Trophoblast cell (in vitro differentiated cells and primary cell): ENCODE results near the gene FAM107A.
A peak's percentile ranks its signal among the peaks of the same experiment; 100 is the strongest.

Experiments used
- DNase-seq, 2 donors: peaks; one replicate each; pipeline ENCODE4 v3.0.0-alpha.2; 2016
- H2AFZ ChIP-seq: 2 replicates; pipeline ENCODE4 v1.6.1; 2013; ENCODE audit warnings: low read length, moderate library complexity, mild to moderate bottlenecking; ENCODE audit not compliant: insufficient read depth, poor library complexity
- H2AK5ac ChIP-seq: 2 replicates; pipeline ENCODE4 v1.6.1; 2013; ENCODE audit warnings: mild to moderate bottlenecking, low read length
- H2BK120ac ChIP-seq: 2 replicates; pipeline ENCODE4 v1.6.1; 2013; ENCODE audit warnings: low read length, mild to moderate bottlenecking, moderate library complexity; ENCODE audit not compliant: insufficient read depth, poor library complexity
- H2BK12ac ChIP-seq: 2 replicates; pipeline ENCODE4 v1.6.1; 2013; ENCODE audit warnings: mild to moderate bottlenecking, low read length, moderate library complexity
- H2BK5ac ChIP-seq: 2 replicates; pipeline ENCODE4 v1.6.1; 2013; ENCODE audit warnings: low read length, low read depth, moderate library complexity, mild to moderate bottlenecking; ENCODE audit not compliant: poor library complexity
- H3K14ac ChIP-seq: 2 replicates; pipeline ENCODE4 v1.6.1; 2013; ENCODE audit warnings: mild to moderate bottlenecking, low read length
- H3K18ac ChIP-seq: 2 replicates; pipeline ENCODE4 v1.6.1; 2013; ENCODE audit warnings: mild to moderate bottlenecking, low read length
- H3K23ac ChIP-seq: 2 replicates; pipeline ENCODE4 v1.6.1; 2013; ENCODE audit warnings: low read length
- H3K27ac ChIP-seq: 2 replicates; pipeline ENCODE4 v1.5.1; 2013; ENCODE audit warnings: low read depth, mild to moderate bottlenecking, inconsistent platforms, low read length, moderate library complexity
- H3K27me3 ChIP-seq: 2 replicates; pipeline ENCODE4 v1.6.1; 2013; ENCODE audit warnings: inconsistent platforms, mild to moderate bottlenecking, low read length, moderate library complexity; ENCODE audit not compliant: insufficient read depth
- H3K36me3 ChIP-seq, 2 experiments: 1 replicate in 1 of 2; 2 replicates in 1 of 2; pipeline ENCODE4 v1.6.1; 2013; ENCODE audit warnings: low read length in 2 of 2, mild to moderate bottlenecking in 2 of 2, moderate library complexity in 1 of 2; ENCODE audit not compliant: insufficient read depth in 2 of 2, control insufficient read depth in 1 of 2
- H3K4ac ChIP-seq: 2 replicates; pipeline ENCODE4 v1.6.1; 2013; ENCODE audit warnings: low read depth, mild to moderate bottlenecking, low read length, moderate library complexity
- H3K4me1 ChIP-seq, 2 experiments: 1 replicate in 1 of 2; 2 replicates in 1 of 2; pipeline ENCODE4 v1.6.1; 2013; ENCODE audit warnings: low read length in 2 of 2, mild to moderate bottlenecking in 2 of 2, moderate library complexity in 1 of 2; ENCODE audit not compliant: insufficient read depth in 2 of 2, control insufficient read depth in 1 of 2
- H3K4me2 ChIP-seq: 2 replicates; pipeline ENCODE4 v1.6.1; 2013; ENCODE audit warnings: inconsistent platforms, mild to moderate bottlenecking, low read length, moderate library complexity
- H3K4me3 ChIP-seq: 2 replicates; pipeline ENCODE4 v1.5.1; 2013; ENCODE audit warnings: mild to moderate bottlenecking, low read depth, low read length, inconsistent platforms
- H3K79me1 ChIP-seq: one replicate; pipeline ENCODE4 v1.6.1; 2013; ENCODE audit warnings: low read length
- H3K79me2 ChIP-seq: 2 replicates; pipeline ENCODE4 v1.6.1; 2013; ENCODE audit warnings: low read length, mild to moderate bottlenecking; ENCODE audit not compliant: control insufficient read depth, insufficient read depth, poor library complexity
- H3K9ac ChIP-seq: 2 replicates; pipeline ENCODE4 v1.6.1; 2013; ENCODE audit warnings: mild to moderate bottlenecking, low read length
- H3K9me3 ChIP-seq: 2 replicates; pipeline ENCODE4 v1.6.1; 2013; ENCODE audit warnings: low read depth, mild to moderate bottlenecking, control low read depth, inconsistent platforms, low read length; ENCODE audit not compliant: insufficient read depth
- H4K12ac ChIP-seq: 2 replicates; pipeline ENCODE4 v1.6.1; 2013; ENCODE audit warnings: low read depth, mild to moderate bottlenecking, low read length, moderate library complexity
- H4K8ac ChIP-seq: 2 replicates; pipeline ENCODE4 v1.6.1; 2013; ENCODE audit warnings: low read depth, mild to moderate bottlenecking, low read length, moderate library complexity
- H4K91ac ChIP-seq: one replicate; pipeline ENCODE4 v1.6.1; 2013; ENCODE audit warnings: low read depth, mild to moderate bottlenecking, low read length, moderate library complexity
- WGBS: extraction: QIAGEN DNeasy Blood & Tissue Kit; methylation state at CpG from one replicate; pipeline ENCODE4 v1.1.7; 2013; ENCODE audit warnings: missing lambda C conversion rate; ENCODE audit not compliant: insufficient read length, insufficient coverage; ENCODE audit errors: extremely low coverage; 5-methylcytosine and 5-hydroxymethylcytosine counted together

The FAM107A gene

DNA sequence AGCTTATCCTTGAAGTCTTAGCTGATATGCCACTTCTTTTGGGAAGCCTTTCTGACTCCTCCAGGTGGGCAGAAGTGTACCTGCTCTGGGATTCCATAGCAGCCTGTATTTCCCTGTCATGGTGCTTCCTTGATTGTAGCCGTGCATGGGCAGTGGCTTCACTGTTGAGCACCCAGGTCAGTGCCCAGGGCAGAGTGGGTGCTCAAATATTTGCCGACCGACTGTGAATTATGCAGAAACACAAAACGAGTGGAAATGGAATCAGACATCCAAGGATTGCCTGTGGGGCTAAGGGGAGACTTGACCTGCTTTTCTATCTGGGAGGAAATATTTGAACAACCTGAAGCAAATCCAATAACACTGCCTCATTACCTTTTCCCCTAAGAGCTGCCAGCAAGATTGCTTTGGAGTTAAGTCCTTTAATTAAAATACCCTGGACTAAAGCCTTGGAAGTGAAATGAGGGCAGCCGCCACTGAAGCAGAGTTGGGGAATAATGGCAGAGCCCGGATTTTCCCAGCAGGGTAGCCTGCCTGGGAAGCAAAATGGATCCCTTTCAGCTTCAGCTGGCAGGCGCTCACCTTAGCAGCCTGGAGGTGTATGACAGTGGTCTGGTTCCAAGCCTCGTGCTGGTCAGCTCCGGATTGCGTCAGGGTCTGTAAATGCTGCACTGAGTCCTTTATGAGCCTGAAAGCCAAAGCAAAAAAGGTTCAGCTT, 55.1 kb downstream of the FAM107A start:
- H3K4me3 ChIP-seq = no peak overlapping the region
- no peak overlapping the region for H4K12ac ChIP-seq
- DNase-seq = peak in 1 of 2 donors; percentile 9
- H3K23ac ChIP-seq = no peak overlapping the region
- H3K79me1 ChIP-seq = no peaks in the 10 kb centered on the region
- no peak overlapping the region for H4K91ac ChIP-seq
- no peaks in the 10 kb centered on the region for H3K79me2 ChIP-seq
- no peak overlapping the region for H2BK5ac ChIP-seq
- peaks cover 0 to 3% of the 10 kb centered on the region in 2 experiments for H3K4me1 ChIP-seq
- H4K8ac ChIP-seq = no peak overlapping the region
- H3K4ac ChIP-seq = no peak overlapping the region
- H3K9me3 ChIP-seq = no peaks in the 10 kb centered on the region
- no peak overlapping the region for H2AFZ ChIP-seq
- H2BK120ac ChIP-seq = no peak overlapping the region
- no peak overlapping the region for H3K9ac ChIP-seq
- no peak overlapping the region for H2BK12ac ChIP-seq
- H2AK5ac ChIP-seq = no peak overlapping the region
- no peak overlapping the region for H3K27ac ChIP-seq
- H3K4me2 ChIP-seq = no peak overlapping the region
- H3K14ac ChIP-seq = no peak overlapping the region
- H3K27me3 ChIP-seq = no peaks in the 10 kb centered on the region
- no peak overlapping the region for H3K18ac ChIP-seq
- no CpG with 5 or more reads among the region's 10 CpGs for WGBS
- no peaks in the 10 kb centered on the region for H3K36me3 ChIP-seq

DNA sequence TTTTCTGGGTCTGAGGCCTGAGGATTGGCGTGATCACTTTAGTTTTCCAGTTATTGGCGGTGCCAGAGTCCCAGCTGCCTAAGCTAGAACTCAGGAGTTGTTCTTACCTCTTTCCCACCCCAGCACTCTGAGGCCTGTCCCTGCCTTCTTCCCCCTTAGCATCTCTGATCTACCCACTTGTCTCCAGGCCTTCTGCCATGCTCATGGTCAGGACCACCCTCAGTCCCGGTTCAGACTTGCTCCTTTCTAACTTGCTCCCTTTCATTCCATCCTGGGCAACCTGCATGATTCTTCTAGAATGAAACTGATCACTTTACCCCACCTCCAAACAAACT, 55.9 kb downstream of the FAM107A start:
- H4K8ac ChIP-seq = no peak overlapping the region
- H2BK5ac ChIP-seq = no peak overlapping the region
- H3K4ac ChIP-seq = no peak overlapping the region
- no peak overlapping the region for H3K18ac ChIP-seq
- H2BK120ac ChIP-seq = no peak overlapping the region
- no peaks in the 10 kb centered on the region for H3K9me3 ChIP-seq
- H3K36me3 ChIP-seq = no peaks in the 10 kb centered on the region
- no peak overlapping the region for H3K4me3 ChIP-seq
- no peak overlapping the region for H2AFZ ChIP-seq
- H3K23ac ChIP-seq = no peak overlapping the region
- no peak overlapping the region for H3K9ac ChIP-seq
- H3K79me2 ChIP-seq = no peaks in the 10 kb centered on the region
- no peak overlapping the region for H3K27ac ChIP-seq
- WGBS = no CpG with 5 or more reads among the region's 3 CpGs
- no peak overlapping the region for H4K91ac ChIP-seq
- H3K4me1 ChIP-seq = peaks cover 0 to under 1% of the 10 kb centered on the region in 2 experiments
- H2AK5ac ChIP-seq = no peak overlapping the region
- no peak overlapping the region for H3K14ac ChIP-seq
- no peak for DNase-seq
- no peak overlapping the region for H2BK12ac ChIP-seq
- no peak overlapping the region for H4K12ac ChIP-seq
- H3K27me3 ChIP-seq = no peaks in the 10 kb centered on the region
- no peak overlapping the region for H3K4me2 ChIP-seq
- H3K79me1 ChIP-seq = no peaks in the 10 kb centered on the region

DNA sequence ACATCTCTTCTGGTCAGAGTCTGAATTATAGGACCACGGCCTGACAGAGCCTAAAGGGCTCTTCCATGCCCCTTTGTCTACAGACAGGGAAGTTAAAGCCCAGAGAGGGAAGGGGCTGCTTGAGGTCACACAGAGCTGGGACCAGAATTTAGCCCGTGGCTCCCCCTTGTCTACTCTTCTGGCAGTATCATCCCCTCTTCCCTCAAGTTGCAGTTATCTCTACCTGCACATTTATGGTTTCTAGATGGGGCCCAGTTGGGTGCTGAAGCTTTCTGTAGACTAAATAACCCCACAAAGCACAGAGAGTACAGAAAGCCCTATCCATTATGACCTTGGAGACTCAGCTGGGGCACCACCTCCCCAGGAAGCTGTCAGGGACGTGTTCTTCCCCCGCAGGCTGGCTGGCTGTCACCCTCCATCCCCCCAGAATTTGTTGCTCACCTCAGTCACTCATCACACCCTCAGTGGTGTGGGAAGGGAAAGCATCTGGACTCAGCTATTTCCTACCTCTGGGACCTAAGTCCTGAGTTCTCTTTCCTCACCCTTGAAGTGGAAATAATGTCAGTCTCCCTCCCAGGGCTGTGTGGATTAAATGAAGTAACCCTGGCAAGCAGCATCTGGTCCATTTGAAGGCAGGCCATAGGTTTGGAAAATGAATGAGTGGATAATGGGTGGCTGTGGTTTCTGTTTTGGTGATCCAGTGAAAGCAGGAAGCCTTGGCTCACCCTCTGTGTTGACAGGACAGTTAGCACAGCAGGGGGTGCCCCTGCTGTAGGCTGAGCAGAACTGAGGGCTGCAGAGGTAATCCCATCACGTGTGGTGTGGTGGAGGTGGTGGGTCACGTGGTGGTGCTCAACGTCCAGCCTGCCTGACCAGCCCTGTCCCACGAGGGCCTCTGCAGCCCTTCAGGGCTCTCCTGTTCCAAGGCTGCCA, 56.5 kb downstream of the FAM107A start:
- H3K4me3 ChIP-seq = no peak overlapping the region
- H3K4me2 ChIP-seq = no peak overlapping the region
- no peaks in the 10 kb centered on the region for H3K79me1 ChIP-seq
- H3K9me3 ChIP-seq = no peaks in the 10 kb centered on the region
- H3K14ac ChIP-seq = no peak overlapping the region
- H3K79me2 ChIP-seq = no peaks in the 10 kb centered on the region
- WGBS = no CpG with 5 or more reads among the region's 8 CpGs
- no peak overlapping the region for H3K18ac ChIP-seq
- no peak overlapping the region for H2BK5ac ChIP-seq
- no peak overlapping the region for H4K91ac ChIP-seq
- H3K9ac ChIP-seq = no peak overlapping the region
- no peak overlapping the region for H2AFZ ChIP-seq
- no peak overlapping the region for H3K23ac ChIP-seq
- no peak overlapping the region for H2AK5ac ChIP-seq
- no peak overlapping the region for H2BK12ac ChIP-seq
- H4K8ac ChIP-seq = no peak overlapping the region
- no peak overlapping the region for H3K4ac ChIP-seq
- no peaks in the 10 kb centered on the region for H3K27me3 ChIP-seq
- H2BK120ac ChIP-seq = no peak overlapping the region
- no peaks in the 10 kb centered on the region for H3K36me3 ChIP-seq
- no peaks in the 10 kb centered on the region for H3K4me1 ChIP-seq
- DNase-seq = no peak
- no peak overlapping the region for H3K27ac ChIP-seq
- no peak overlapping the region for H4K12ac ChIP-seq

DNA sequence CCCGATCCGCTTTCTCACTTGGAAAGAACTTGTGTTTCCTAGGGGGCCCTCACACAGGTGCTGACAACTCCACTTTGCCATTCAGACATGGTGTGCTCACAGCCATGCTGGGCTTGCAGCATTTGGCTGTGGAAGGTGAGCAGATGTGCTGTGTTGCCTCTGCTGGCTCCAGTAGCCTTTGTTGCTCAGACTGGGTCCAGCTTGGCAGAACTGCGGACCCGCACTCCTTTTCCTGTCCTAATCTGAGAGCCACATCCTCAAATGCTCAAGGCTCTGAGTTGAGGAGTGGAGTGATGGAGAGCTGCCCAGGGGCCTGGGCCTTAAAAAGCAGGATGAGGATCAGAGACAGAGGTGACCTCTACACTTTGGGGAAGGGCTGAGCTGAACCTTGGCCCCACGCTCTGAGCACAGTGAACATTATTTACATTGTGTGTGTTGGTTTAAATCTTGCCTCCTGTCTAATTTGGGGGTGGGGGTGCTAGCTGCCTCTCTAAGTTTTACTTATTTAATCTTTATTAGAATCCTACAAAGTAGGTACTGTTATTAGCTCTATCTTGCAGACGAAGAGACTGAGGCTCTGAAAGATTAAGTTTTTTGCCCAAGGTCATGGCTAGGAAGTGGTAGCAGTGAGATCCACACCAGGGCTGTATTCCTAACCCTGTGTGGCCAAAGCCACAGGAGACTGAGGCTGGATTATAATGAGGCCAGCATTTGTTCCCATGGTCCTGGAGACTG, 57.4 kb downstream of the FAM107A start:
- Histone ChIP-seq H3K4me1 (no peaks in the 10 kb centered on the region), H3K4me2 (no peak overlapping the region), H2BK120ac (no peak overlapping the region), H2BK5ac (no peak overlapping the region), H3K4ac (no peak overlapping the region), H3K4me3 (no peak overlapping the region), H3K23ac (no peak overlapping the region), H3K79me2 (no peaks in the 10 kb centered on the region), H2BK12ac (no peak overlapping the region), H3K36me3 (no peaks in the 10 kb centered on the region), H2AFZ (no peak overlapping the region), H3K79me1 (no peaks in the 10 kb centered on the region), H4K8ac (no peak overlapping the region), H2AK5ac (no peak overlapping the region), H4K12ac (no peak overlapping the region), H3K14ac (no peak overlapping the region), H3K18ac (no peak overlapping the region), H3K9me3 (no peaks in the 10 kb centered on the region), H3K27me3 (no peaks in the 10 kb centered on the region), H3K27ac (no peak overlapping the region), H3K9ac (no peak overlapping the region), H4K91ac (no peak overlapping the region)
- no CpG with 5 or more reads among the region's 6 CpGs for WGBS
- no peak for DNase-seq
